Amniotic stem cell (primary cell): ENCODE measurements around the gene ZNF492.
"Not testable (repeated sequence)": the region's sequence is repeated elsewhere in the genome, so short reads cannot be mapped to it uniquely, and the experiment has no call there.

Experiments
- DNase-seq: peaks from one replicate; lab custom pipeline; 2025; lab: John Stamatoyannopoulos, UW

Gene ZNF492

DNA sequence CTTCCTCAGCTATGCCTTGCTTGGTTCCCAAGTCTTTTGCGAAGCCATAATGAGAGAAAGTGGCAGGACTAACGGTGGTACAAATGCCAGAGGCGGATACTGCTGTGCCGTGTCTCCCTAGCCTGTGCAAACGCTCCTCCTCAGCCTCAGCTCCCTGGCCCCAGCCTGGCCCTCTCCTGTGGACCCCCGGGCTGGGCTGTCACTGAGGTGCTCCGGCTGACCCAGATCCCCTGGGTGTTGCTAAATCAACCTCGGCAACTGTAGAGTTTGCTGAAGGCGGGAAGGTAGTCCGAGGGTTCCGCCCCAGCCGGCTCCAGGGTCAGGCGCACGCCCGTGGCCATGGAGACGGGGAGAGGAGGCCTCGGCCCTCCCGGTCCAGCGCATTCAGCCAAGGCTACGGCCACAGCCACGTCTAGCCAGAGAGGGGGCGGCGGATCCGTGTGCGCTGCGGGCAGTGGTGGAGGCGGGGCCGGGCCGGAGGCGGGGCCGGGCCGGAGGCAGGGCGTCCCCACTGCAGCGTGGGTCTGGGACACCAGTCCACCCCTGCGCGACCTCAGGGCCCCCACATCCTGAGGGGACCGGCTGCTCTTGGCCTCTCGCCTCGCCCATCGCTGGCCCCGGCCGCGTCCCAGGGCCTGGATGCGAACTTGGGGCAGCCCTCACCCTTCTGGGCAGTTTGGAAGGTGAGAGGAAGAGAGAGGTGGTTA lies 16.4 kb upstream of the ZNF492 start:
- no peak for DNase-seq

DNA sequence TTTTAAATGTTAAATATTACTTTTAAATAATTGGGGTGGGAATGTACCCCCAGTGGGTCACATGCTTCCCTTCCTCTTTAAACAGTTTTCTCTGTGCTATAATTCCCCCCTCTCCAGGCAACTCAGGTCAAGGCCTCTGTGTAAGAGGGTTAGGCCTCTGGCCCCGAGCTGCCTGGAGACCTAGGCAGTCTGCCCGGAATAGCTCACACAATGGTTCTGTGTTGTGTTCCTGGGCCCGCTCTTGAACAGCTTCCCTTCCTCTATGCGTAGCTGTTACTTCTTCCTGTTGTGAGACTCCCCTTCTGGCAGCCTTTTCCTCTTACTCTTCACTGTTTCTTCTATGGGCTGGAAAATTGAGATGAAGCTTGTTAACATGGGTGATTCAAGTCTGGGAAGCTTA lies 14.8 kb upstream of the ZNF492 start:
- DNase-seq, result no peak

DNA sequence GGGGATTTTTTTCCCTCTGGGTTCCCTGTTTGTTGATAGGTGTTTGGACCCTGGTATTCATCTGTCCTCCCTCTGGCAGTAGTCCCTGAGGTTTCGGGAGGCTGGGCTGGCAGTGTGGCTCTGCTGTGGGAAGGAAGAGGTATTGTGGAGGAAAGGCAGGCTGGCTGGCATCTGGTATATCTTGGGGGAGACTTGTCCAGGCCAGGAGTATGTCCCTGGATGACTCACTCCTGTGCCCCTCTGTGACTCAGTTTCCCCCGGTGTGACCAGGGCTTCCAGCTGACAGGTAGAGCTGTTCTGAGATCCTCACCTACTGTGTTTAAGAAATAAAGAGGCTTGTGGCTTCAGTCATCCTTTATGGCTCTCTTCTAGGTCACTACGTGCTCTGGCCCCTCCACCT lies 14.2 kb upstream of the ZNF492 start:
- no peak for DNase-seq

DNA sequence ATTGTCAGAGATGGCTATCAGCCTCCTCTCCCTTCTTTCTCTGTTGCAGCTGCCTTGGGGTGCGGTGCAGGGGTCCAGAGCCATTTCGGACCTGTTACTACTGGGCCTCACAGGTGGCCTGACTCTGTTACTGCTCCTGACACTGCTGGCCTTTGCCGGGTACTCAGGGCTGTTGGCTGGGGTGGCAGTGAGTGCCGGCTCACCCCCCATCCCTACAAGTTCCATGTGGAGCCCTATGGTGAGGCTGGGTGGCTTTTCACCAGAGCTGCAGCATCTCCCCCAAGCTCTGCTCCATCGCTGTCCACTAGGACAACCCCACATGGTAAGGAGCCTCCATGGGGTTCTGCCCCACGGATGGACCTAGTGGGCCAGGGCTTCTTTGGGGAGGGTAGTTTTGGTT lies 13.7 kb upstream of the ZNF492 start:
- DNase-seq, result no peak

DNA sequence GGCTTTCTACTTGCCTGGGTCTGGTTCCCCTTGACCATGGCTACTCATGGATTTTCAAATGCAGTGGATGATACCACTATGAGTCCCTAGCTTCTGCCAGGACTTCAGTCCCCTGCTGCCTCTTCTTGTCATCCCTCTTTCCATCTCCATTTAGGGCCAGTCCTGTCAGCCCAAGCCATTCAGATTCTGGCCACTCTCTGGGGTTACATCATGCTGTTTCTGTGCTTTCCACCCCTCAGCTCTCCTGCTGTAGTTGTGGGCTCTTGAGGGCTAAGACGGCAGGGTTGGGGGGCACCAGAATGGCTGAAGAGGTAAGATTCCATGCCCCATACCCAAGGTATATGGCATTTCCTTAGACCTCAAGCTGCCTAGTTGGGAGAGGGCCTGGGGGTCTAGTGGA lies 13.2 kb upstream of the ZNF492 start:
- DNase-seq, result no peak

DNA sequence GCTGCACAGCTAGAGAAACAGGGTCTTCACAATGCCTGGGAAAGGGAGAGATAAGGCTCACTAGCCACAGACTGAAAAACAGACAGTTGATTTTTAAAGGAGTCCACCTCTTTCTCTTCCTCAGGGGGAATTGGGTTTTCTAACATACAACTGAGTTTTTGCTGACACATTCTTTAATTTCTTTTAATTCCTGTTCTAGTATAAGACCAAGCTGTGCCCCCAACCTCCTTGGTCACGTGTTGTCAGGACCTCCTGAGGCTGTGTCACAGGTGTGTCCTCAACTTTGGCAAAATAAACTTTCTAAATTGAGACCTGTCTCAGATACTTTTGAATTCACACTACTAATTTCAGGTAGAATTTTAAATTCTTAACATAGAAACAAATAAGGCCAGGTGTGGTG lies 12.1 kb upstream of the ZNF492 start:
- no peak for DNase-seq

DNA sequence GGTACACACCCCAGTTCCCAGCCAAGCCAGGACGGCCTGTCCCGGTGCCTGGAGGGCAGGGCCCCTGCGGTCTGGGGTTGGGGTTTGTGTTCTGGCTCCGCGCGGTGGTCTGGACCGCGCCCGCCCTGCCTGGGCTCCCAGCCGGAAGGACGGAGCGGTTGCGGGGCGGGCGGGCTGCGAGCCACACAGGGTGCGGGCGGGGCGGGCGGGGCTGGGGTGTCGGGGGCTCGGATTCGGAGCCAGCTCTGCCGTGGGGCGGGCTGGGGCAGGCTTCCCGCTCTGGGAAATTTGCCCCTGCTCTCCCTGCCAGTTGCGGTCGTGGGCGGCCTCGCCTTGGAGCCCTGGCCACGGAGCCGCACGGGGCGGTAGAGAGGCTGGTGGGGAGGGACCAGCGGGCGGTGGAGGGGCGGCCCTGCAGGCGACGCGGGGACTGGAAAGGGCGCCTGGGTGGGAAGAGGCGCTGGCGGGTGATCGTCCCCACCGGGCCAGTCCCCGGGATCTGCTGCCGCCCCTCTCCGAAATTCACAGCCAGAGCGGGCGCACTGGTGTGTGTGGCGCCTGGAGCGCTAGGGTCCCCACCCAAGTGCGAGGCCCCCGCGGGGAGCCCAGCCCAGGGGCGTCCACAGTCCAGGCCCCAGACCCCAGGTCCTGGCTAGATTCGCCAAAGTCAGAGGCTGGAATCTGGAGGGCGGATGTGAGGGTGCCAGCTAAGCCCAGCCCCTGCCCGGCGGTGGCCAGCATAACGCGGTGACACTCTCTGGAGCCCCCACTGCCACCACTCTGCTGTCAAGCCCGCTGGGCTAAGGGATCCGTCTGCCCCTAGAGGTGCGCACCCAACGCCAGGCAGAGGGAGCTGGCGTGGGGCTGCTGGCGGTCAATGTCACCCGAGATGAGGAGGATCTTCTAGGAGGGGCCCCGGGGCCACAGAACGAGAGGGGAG lies 11.0 kb upstream of the ZNF492 start:
- DNase-seq, result no peak

DNA sequence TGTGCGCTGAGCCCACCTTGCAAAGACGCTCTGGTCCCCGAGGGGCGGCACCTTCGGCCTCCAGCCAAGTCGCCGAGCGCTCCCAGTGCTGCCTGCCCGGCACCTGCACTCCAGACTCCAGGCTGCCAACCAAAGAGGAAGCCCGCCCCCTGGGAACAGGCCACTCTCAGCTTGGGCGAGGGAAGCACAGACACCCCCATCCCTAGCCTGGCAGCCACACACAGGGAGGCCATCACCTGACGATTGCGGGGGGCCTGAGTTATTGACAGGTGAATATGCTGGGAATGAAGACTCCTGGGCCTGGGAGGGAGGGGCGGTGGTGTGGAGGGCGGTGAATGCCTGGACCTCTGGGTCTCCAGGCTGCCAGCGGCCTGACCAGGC lies 10.3 kb upstream of the ZNF492 start:
- no peak for DNase-seq

DNA sequence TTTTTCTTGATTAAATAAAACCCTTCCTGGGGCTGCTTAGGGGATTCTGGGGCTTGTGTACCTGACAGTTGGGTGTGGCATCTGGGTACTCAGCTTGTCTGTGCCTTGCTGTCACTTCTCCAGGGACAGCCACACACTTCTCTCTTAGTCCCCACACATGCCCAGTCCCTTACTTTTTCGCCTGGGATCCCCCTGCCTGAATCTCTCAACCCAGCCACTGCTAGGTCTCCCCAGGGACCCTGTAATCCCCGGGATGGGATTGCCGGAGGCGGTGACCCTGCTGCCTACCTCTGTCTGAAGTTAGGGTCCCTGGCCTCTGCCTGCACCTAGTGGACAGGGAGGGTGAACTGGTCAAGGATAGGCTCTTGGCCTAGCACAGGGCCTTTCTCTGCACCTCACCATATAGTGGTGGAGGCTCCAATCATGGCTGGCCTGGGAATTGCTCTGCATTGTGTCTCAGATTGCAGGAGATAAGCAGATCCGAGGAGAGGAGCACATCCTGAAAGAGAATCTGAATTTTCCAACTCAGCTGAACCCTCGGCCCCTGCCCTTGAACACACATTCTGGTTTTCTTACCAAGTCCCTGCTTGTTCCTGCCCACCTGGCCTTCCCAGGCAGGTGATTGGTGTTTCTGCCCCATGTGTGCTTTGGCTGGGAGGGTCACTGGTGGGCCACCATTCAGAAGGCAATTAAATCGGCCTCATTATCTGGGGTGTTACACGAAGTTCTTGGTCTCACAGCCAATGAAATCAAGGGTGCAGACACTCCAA lies 8.7 kb upstream of the ZNF492 start:
- DNase-seq, result no peak

DNA sequence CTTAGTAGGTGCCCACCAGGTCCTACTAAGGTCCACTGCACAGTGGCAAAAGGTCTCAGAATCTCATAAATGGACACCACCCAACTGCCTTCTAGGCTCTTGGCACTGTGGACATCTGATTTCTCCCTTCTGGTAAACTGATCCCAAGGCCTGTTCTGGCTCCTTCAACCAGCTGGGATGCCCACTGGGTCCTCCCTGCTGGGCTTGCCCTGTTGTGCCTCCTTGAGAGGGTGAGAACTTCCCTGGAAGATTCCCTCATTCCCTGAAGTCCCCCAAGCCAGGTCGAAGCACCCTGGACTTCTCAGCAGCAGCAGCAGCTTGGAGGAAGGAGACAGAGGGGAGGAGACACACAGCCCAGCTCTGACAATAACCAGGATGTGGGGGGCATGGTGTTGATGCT lies 6.6 kb upstream of the ZNF492 start:
- DNase-seq, result no peak

DNA sequence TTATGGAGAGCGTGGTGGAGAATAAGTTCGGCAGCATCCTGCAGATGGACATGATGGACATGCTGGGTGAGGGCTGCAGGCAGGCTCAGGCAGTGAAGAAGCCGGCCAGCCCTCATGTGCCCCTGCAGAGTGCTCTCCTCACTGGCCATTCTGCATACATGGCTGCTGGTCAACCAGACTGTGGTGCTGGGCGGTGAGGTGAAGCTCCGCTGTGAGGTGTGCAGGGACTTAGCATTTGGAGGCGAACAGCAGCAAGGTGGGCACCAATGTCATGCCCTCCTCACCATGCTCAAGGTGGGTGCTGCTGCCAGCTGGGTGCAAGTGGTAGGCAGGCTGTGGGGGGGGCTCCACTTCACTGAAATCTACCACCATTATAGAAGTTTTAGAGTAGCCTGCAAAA lies 5.7 kb upstream of the ZNF492 start:
- DNase-seq, result no peak

DNA sequence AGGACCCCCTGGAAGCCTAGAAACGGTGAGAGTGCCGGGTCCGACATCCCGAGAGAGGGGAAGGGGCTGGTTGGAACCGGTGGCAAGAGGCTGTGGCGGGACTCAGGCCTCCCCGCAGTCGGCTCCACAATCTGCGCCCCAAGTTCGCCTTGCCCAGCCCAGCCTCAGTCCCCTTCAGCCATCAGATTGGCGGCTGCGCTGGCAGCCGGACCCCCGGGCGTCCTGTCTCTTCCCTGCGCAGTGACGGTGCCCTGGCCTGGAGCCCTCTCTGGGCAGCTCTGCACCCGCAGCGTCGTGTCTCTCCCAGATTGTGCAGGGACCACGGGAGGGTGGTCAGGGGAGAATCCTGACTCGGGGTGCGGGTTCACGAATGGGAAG lies 315 bp downstream of the ZNF492 start:
- no peak for DNase-seq

DNA sequence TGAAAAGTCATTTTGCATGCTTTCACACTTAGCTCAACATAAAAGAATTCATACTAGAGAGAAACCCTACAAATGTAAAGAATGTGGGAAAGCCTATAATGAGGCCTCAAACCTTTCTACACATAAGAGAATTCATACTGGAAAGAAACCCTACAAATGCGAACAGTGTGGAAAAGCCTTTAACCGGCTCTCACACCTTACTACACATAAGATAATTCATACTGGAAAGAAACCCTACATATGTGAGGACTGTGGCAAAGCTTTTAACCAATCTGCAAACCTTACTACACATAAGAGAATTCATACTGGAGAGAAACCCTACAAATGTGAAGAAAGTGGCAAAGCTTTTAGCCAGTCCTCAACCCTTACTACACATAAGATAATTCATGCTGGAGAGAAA lies 51.4 kb downstream of the ZNF492 start:
- not testable (repeated sequence) for DNase-seq

DNA sequence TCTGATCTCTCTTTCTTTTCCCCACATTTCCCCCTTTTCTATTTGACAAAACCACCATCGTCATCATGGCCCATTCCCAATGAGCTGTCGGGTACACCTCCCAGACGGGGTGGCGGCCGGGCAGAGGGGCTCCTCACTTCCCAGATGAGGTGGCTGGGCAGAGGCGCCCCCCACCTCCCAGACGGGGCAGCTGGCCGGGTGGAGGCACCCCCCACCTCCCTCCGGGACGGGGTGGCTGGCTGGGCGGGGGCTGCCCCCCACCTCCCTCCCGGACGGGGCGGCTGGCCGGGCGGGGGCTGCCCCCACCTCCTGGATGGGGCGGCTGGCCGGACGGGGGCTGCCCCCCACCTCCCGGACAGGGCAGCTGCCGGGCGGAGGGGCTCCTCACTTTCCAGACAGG lies 68.5 kb downstream of the ZNF492 start:
- not testable (repeated sequence) for DNase-seq

DNA sequence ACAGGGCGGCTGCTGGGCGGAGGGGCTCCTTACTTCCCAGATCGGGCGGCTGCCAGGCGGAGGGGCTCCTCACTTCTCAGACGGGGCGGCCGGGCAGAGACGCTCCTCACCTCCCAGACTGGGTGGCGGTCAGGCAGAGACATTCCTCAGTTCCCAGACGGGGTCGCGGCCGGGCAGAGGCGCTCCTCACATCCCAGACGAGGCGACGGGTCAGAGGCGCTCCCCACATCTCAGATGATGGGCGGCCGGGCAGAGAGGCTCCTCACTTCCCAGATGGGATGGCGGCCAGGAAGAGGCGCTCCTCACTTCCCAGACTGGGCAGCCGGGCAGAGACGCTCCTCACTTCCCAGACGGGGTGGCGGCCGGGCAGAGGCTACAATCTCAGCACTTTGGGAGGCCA lies 69.0 kb downstream of the ZNF492 start:
- not testable (repeated sequence) for DNase-seq

DNA sequence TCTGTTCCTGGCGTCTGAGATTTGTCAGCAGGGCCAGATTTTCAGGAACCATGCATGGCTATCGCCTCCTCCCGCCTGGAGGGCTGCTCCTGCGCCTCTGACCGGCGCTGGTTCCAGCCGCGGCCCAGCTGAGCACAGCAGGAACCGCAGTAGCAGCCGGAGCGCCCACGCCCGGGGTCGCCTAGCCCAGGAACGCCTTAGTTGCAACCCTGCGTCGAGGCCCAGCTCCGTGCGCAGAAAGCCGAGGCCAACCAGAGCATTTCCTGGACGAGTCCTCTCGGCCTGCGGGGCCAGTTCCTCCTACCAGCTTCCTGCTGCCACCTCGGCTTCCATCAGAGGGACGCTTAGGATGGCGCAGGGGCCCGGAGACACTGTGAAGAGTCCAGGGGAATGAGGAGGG lies 74.9 kb downstream of the ZNF492 start:
- DNase-seq, result no peak
